Stomach smooth muscle (tissue), 2 donors: ENCODE measurements around the gene PPP1R26.
"Not testable (repeated sequence)": the region's sequence is repeated elsewhere in the genome, so short reads cannot be mapped to it uniquely, and the experiment has no call there.

Source experiments
- H3K27ac ChIP-seq: one replicate; pipeline ENCODE4 v1.7.0; 2013; ENCODE audit warnings: mild to moderate bottlenecking, low read length, inconsistent platforms
- H3K27me3 ChIP-seq, 2 donors: one replicate each; pipeline ENCODE4 v1.7.0; 2013; ENCODE audit warnings: low read length in 2 of 2; ENCODE audit not compliant: insufficient read depth in 2 of 2, control insufficient read depth in 1 of 2
- H3K36me3 ChIP-seq, 2 donors: one replicate each; pipeline ENCODE4 v1.7.0; 2013; ENCODE audit warnings: low read length in 2 of 2; ENCODE audit not compliant: control insufficient read depth in 2 of 2, insufficient read depth in 2 of 2
- H3K4me1 ChIP-seq: one replicate; pipeline ENCODE4 v1.7.0; 2013; ENCODE audit warnings: low read length; ENCODE audit not compliant: control insufficient read depth, insufficient read depth
- H3K4me3 ChIP-seq, 2 donors: one replicate each; pipeline ENCODE4 v1.7.0; 2013; ENCODE audit warnings: low read length in 2 of 2
- H3K9ac ChIP-seq, 2 donors: one replicate each; pipeline ENCODE4 v1.7.0; 2013; ENCODE audit warnings: low read length in 2 of 2, mild to moderate bottlenecking in 1 of 2
- H3K9me3 ChIP-seq, 2 donors: one replicate each; pipeline ENCODE4 v1.7.0; 2013; ENCODE audit warnings: low read length in 2 of 2; ENCODE audit not compliant: control insufficient read depth in 2 of 2
- donor health status: healthy.
- donor health status: Pancreatic carcinoma.

The PPP1R26 gene

GRCh38 chr9:135535631-135536030, 56.0 kb downstream of the PPP1R26 start:
- H3K9me3 ChIP-seq, H3K27me3 ChIP-seq, H3K9ac ChIP-seq, H3K36me3 ChIP-seq, H3K27ac ChIP-seq, H3K4me3 ChIP-seq, H3K4me1 ChIP-seq: not testable (repeated sequence)

GRCh38 chr9:135536216-135536615, 56.6 kb downstream of the PPP1R26 start:
- no peaks in the 10 kb centered on the region for H3K36me3 ChIP-seq
- H3K9ac ChIP-seq, result no peak overlapping the region
- H3K4me1 ChIP-seq, result no peaks in the 10 kb centered on the region
- H3K27me3 ChIP-seq, result peaks cover 2 to 4% of the 10 kb centered on the region in 2 donors
- H3K4me3 ChIP-seq, result no peak overlapping the region
- H3K27ac ChIP-seq, result no peak overlapping the region
- H3K9me3 ChIP-seq, result no peaks in the 10 kb centered on the region
